Upper lobe of left lung (tissue), 6 donors: ENCODE data around the gene RPS6KA2. TPM values are rescaled to one million over a fixed set of nuclear protein-coding genes. Genes with fewer than 3 reads are reported as not detected.

Source experiments
- ATAC-seq, 2 donors: fragments of 200-7000 bp; cut with Tn5 transposase; one replicate each; pipeline ENCODE4 v1.9.1; 2022; ENCODE audit warnings: mild to moderate bottlenecking in 2 of 2, moderate library complexity in 2 of 2; ENCODE audit not compliant: low FRiP score in 2 of 2
- DNase-seq, 2 donors: peaks; one replicate each; pipeline ENCODE4 v3.0.0-alpha.2; 2019 to 2020
- H3K27ac ChIP-seq, 4 donors: fragments of 200-600 bp; sonication (generic); one replicate each; pipeline ENCODE4 v1.5.1; 2016 to 2019
- H3K27me3 ChIP-seq, 4 donors: fragments of 200-600 bp; sonication (generic); one replicate each; pipeline ENCODE4 v1.5.1; 2017 to 2019
- H3K36me3 ChIP-seq, 4 donors: fragments of 200-600 bp; sonication (generic); one replicate each; pipeline ENCODE4 v1.5.1; 2016 to 2019
- H3K4me1 ChIP-seq, 4 donors: fragments of 200-600 bp; sonication (generic); one replicate each; pipeline ENCODE4 v1.5.1; 2018 to 2019
- H3K4me3 ChIP-seq, 4 donors: fragments of 200-600 bp; sonication (generic); one replicate each; pipeline ENCODE4 v1.5.1; 2017 to 2019; ENCODE audit warnings: mild to moderate bottlenecking in 2 of 4, moderate library complexity in 1 of 4
- H3K9me3 ChIP-seq, 4 donors: fragments of 200-600 bp; sonication (generic); one replicate each; pipeline ENCODE4 v1.5.1; 2018 to 2019
- CTCF ChIP-seq, 6 experiments: fragments of 450-650 bp in 4 of 6; fragments of 200-600 bp in 2 of 6; sonication (generic) in 2 of 6; IDR thresholded peaks; one replicate each; pipeline ENCODE4 v1.5.1; 2016 to 2019; ENCODE audit warnings: antibody characterized with exemption in 6 of 6
- EP300 ChIP-seq, 4 donors: sonication (generic); formaldehyde crosslinking; IDR thresholded peaks; one replicate each; pipeline ENCODE4 v1.5.1; 2017; ENCODE audit warnings: antibody characterized with exemption in 4 of 4, control low read depth in 2 of 4
- POLR2A ChIP-seq, 4 donors: fragments of 450-650 bp; IDR thresholded peaks; one replicate each; pipeline ENCODE4 v1.5.1; 2016 to 2017; ENCODE audit warnings: antibody characterized with exemption in 4 of 4, mild to moderate bottlenecking in 2 of 4
- POLR2AphosphoS5 ChIP-seq, 2 donors: sonication (generic); formaldehyde crosslinking; IDR thresholded peaks; one replicate each; pipeline ENCODE4 v1.5.1; 2017; ENCODE audit warnings: antibody characterized with exemption in 2 of 2
- WGBS, 2 donors: methylation state at CpG; one replicate each; pipeline ENCODE4 v1.1.5; 2017 to 2018; 5-methylcytosine and 5-hydroxymethylcytosine counted together
- total RNA-seq, 6 donors: library from RNA; depleted of rRNA in 4 of 6; stranded (reverse); fragments of >200 nt in 4 of 6; gene quantifications; one replicate each; pipeline versions ENCODE4 v1.1.0 to v1.2.1, GENCODE V29; 2016 to 2021
- donor health status: DM: no; HTN: no; CAD: no; lungs with moderate emphysema.
- donor health status: DM: no; HTN: yes; CAD: no; lungs with severe emphysema.

Gene RPS6KA2
- total RNA-seq, 6 donors from 2014 or later: 101 to 233 (median 168) TPM

GRCh38 chr6:166441325-166442078 is 185.5 kb downstream of the RPS6KA2 start:
- Histone ChIP-seq H3K9me3 (no peaks in the 10 kb centered on the region), H3K27me3 (no peaks in the 10 kb centered on the region), H3K4me3 (no peak overlapping the region), H3K4me1 (peaks cover 0 to 11% (median 8%) of the 10 kb centered on the region in 4 donors), H3K36me3 (peaks cover 0 to 72% (median 39%) of the 10 kb centered on the region in 4 donors), H3K27ac (no peak overlapping the region)
- 77 to 81% methylated on average over 12 to 19 of the region's 19 CpGs for WGBS, 2 donors
- TF ChIP-seq CTCF (IDR thresholded peaks at IDR 0.05) (no peak), POLR2A (IDR thresholded peaks at IDR 0.05) (no peak), EP300 (IDR thresholded peaks at IDR 0.05) (no peak), POLR2AphosphoS5 (IDR thresholded peaks at IDR 0.05) (no peak)
- ATAC-seq: no peak
- DNase-seq: peak; percentile 21 to 67

GRCh38 chr6:166440729-166441128 is 186.3 kb downstream of the RPS6KA2 start:
- ATAC-seq: no peak
- no peak overlapping the region for H3K4me3 ChIP-seq
- DNase-seq: no peak
- peaks cover 3 to 11% (median 8%) of the 10 kb centered on the region in 4 donors for H3K4me1 ChIP-seq
- H3K36me3 ChIP-seq: peaks cover 0 to 70% (median 36%) of the 10 kb centered on the region in 4 donors
- no peaks in the 10 kb centered on the region for H3K27me3 ChIP-seq
- no peak overlapping the region for H3K27ac ChIP-seq
- TF ChIP-seq CTCF (IDR thresholded peaks at IDR 0.05) (no peak), POLR2AphosphoS5 (IDR thresholded peaks at IDR 0.05) (no peak), POLR2A (IDR thresholded peaks at IDR 0.05) (no peak), EP300 (IDR thresholded peaks at IDR 0.05) (no peak)
- H3K9me3 ChIP-seq: no peaks in the 10 kb centered on the region
- 96% methylated on average over 15 of the region's 15 CpGs for WGBS, 2 donors

GRCh38 chr6:166440106-166440505 is 186.9 kb downstream of the RPS6KA2 start:
- WGBS, 2 donors: 36 to 51% methylated on average over 11 of the region's 11 CpGs
- peak in 1 of 2 donors; percentile 15 for DNase-seq
- Histone ChIP-seq H3K9me3 (no peaks in the 10 kb centered on the region), H3K4me3 (no peak overlapping the region), H3K27me3 (no peaks in the 10 kb centered on the region), H3K36me3 (peaks cover 5 to 70% (median 36%) of the 10 kb centered on the region in 4 donors), H3K27ac (no peak overlapping the region), H3K4me1 (peaks cover 6 to 11% (median 8%) of the 10 kb centered on the region in 4 donors)
- no peak for TF ChIP-seq EP300 (IDR thresholded peaks at IDR 0.05)
- no peak for TF ChIP-seq POLR2AphosphoS5 (IDR thresholded peaks at IDR 0.05)
- no peak for TF ChIP-seq CTCF (IDR thresholded peaks at IDR 0.05)
- TF ChIP-seq POLR2A (IDR thresholded peaks at IDR 0.05): no peak
- ATAC-seq: no peak

- peak in 1 of 2 donors; percentile 57 for TF ChIP-seq POLR2AphosphoS5 (IDR thresholded peaks at IDR 0.05)
- TF ChIP-seq EP300 (IDR thresholded peaks at IDR 0.05): no peak
- Histone ChIP-seq H3K4me3 (no peak overlapping the region), H3K27me3 (no peaks in the 10 kb centered on the region), H3K36me3 (peaks cover 5 to 68% (median 33%) of the 10 kb centered on the region in 4 donors), H3K9me3 (no peaks in the 10 kb centered on the region), H3K4me1 (peaks cover 6 to 11% (median 8%) of the 10 kb centered on the region in 4 donors), H3K27ac (no peak overlapping the region)
- WGBS, 2 donors: 43% methylated on average over 6 to 10 of the region's 10 CpGs
- DNase-seq (peak in 1 of 2 donors; percentile 22), ATAC-seq (peak in 1 of 2 donors; percentile 35)
Measured at GRCh38 chr6:166439366-166440091, 187.5 kb downstream of the RPS6KA2 start.

- Histone ChIP-seq H3K4me1 (peaks cover 6 to 11% (median 8%) of the 10 kb centered on the region in 4 donors), H3K27me3 (no peaks in the 10 kb centered on the region), H3K4me3 (no peak overlapping the region), H3K27ac (no peak overlapping the region), H3K36me3 (peaks cover 6 to 70% (median 32%) of the 10 kb centered on the region in 4 donors), H3K9me3 (no peaks in the 10 kb centered on the region)
- 82 to 84% methylated on average over 16 of the region's 16 CpGs for WGBS, 2 donors
- no peak for TF ChIP-seq POLR2AphosphoS5 (IDR thresholded peaks at IDR 0.05)
- TF ChIP-seq POLR2A (IDR thresholded peaks at IDR 0.05): no peak
- TF ChIP-seq EP300 (IDR thresholded peaks at IDR 0.05): no peak
- TF ChIP-seq CTCF (IDR thresholded peaks at IDR 0.05): no peak
- ATAC-seq (no peak), DNase-seq (peak in 1 of 2 donors; percentile 67)
Measured at GRCh38 chr6:166438211-166438861, 188.7 kb downstream of the RPS6KA2 start.
